Right lobe of liver (tissue), 6 donors: Measurements from ENCODE around the gene COLEC11. TPM values are rescaled to one million over a fixed set of nuclear protein-coding genes. Genes with fewer than 3 reads are reported as not detected.
A peak's percentile ranks its signal among the peaks of the same experiment; 100 is the strongest.
"Not testable (repeated sequence)": the region's sequence is repeated elsewhere in the genome, so short reads cannot be mapped to it uniquely, and the experiment has no call there.

Experiments
- ATAC-seq, 4 donors: fragments of 200-7000 bp; cut with Tn5 transposase; one replicate each; pipeline ENCODE4 v1.9.1; 2020; ENCODE audit warnings: mild to moderate bottlenecking in 4 of 4, moderate library complexity in 4 of 4
- DNase-seq, 3 donors: peaks; one replicate each; pipeline ENCODE4 v3.0.0-alpha.2; 2020
- H3K27ac ChIP-seq, 3 donors: fragments of 200-600 bp; one replicate each; pipeline ENCODE4 v1.8.0; 2022
- H3K27me3 ChIP-seq, 2 donors: fragments of 200-600 bp; one replicate each; pipeline ENCODE4 v1.8.0; 2022
- H3K36me3 ChIP-seq, 4 donors: fragments of 200-600 bp; sonication (generic) in 1 of 4; one replicate each; pipeline versions ENCODE4 v1.5.1 to v1.8.0; 2017 to 2022; ENCODE audit warnings: control low read depth in 1 of 4
- H3K4me1 ChIP-seq, 4 donors: fragments of 200-600 bp; sonication (generic) in 1 of 4; one replicate each; pipeline versions ENCODE4 v1.5.1 to v1.8.0; 2017 to 2022; ENCODE audit warnings: control low read depth in 1 of 4
- H3K4me3 ChIP-seq, 3 donors: fragments of 200-600 bp; one replicate each; pipeline ENCODE4 v1.8.0; 2022
- H3K9me3 ChIP-seq, 4 donors: fragments of 200-600 bp; sonication (generic) in 1 of 4; one replicate each; pipeline versions ENCODE4 v1.5.1 to v1.8.0; 2017 to 2022; ENCODE audit warnings: control low read depth in 1 of 4
- POLR2A ChIP-seq: fragments of 450-650 bp; IDR thresholded peaks from one replicate; pipeline ENCODE4 v1.6.1; 2017; ENCODE audit warnings: antibody characterized with exemption, mild to moderate bottlenecking
- WGBS: methylation state at CpG from one replicate; pipeline ENCODE4 v1.1.6; 2018; ENCODE audit warnings: low coverage, low lambda C conversion rate; ENCODE audit not compliant: insufficient coverage; ENCODE audit errors: missing lambda C conversion rate; 5-methylcytosine and 5-hydroxymethylcytosine counted together
- intact Hi-C, 2 donors: fragments of 100-400 bp; cut with DNase I; formaldehyde crosslinking; loops; one replicate each; pipeline versions ENCODE4 v1.11.2 to v1.14.1; 2022
- total RNA-seq, 6 experiments: library from RNA; depleted of rRNA in 2 of 6; stranded (reverse); fragments of >200 nt in 2 of 6; fragmentation: NEBNext Ultra II Directional in 3 of 6; extraction: Animal tissue kit (Norgen Biotek cat#: 25700) in 3 of 6; gene quantifications; one replicate each; pipeline versions ENCODE4 v1.1.0 to v1.2.4, GENCODE V29; 2016 to 2023
- TF ChIP-seq, protein P1 (sequence below), 4 donors: fragments of 200-600 bp in 3 of 4; fragments of 450-650 bp in 1 of 4; IDR thresholded peaks; one replicate each; pipeline versions ENCODE4 v1.5.1 to v1.8.0; 2016 to 2022; ENCODE audit warnings: antibody characterized with exemption in 4 of 4, mild to moderate bottlenecking in 2 of 4
- donor health status: DM: no; HTN: yes; CAD: no.
- donor health status: DM: no; HTN: no; CAD: no.
- donor health status: DM: no; HTN: no; CAD: no.
- donor health status: DM: no; HTN: yes; CAD: no.
- donor health status: DM: no; HTN: yes; CAD: no.

The COLEC11 gene
- total RNA-seq, 6 experiments from 2014 or later, result 25.2 to 58.6 (median 41.1) TPM

GRCh38 chr2:3575534-3576262, 19.2 kb upstream of the COLEC11 start:
- Histone ChIP-seq H3K27me3 (no peaks in the 10 kb centered on the region), H3K4me1 (peaks cover 0 to 42% (median 10%) of the 10 kb centered on the region in 4 donors), H3K4me3 (peak overlapping the region; percentile 86 to 88 (median 87)), H3K9me3 (no peaks in the 10 kb centered on the region), H3K36me3 (peaks cover 6 to 42% (median 12%) of the 10 kb centered on the region in 4 donors), H3K27ac (peak overlapping the region; percentile 50 to 85 (median 57))
- no peak for TF ChIP-seq POLR2A
- DNase-seq (no peak), ATAC-seq (peak; percentile 14 to 32 (median 20))
- WGBS, result 5% methylated on average over 18 of the region's 54 CpGs
- intact Hi-C loops, result no loop called here

GRCh38 chr2:3576263-3576630, 18.7 kb upstream of the COLEC11 start:
- DNase-seq, H3K9me3 ChIP-seq, ATAC-seq, intact Hi-C loops, H3K27me3 ChIP-seq: not testable (repeated sequence)
- 61% methylated on average over 10 of the region's 10 CpGs for WGBS
- Histone ChIP-seq H3K4me3 (peak overlapping the region; percentile 86 to 88 (median 87)), H3K27ac (peak overlapping the region in 2 of 3 donors; percentile 50 to 85), H3K4me1 (peaks cover 0 to 42% (median 10%) of the 10 kb centered on the region in 4 donors), H3K36me3 (peaks cover 6 to 47% (median 15%) of the 10 kb centered on the region in 4 donors)

GRCh38 chr2:3578987-3579386, 15.9 kb upstream of the COLEC11 start:
- peaks cover 6 to 65% (median 18%) of the 10 kb centered on the region in 4 donors for H3K36me3 ChIP-seq
- ATAC-seq (no peak), DNase-seq (no peak)
- TF ChIP-seq, protein P1, sequence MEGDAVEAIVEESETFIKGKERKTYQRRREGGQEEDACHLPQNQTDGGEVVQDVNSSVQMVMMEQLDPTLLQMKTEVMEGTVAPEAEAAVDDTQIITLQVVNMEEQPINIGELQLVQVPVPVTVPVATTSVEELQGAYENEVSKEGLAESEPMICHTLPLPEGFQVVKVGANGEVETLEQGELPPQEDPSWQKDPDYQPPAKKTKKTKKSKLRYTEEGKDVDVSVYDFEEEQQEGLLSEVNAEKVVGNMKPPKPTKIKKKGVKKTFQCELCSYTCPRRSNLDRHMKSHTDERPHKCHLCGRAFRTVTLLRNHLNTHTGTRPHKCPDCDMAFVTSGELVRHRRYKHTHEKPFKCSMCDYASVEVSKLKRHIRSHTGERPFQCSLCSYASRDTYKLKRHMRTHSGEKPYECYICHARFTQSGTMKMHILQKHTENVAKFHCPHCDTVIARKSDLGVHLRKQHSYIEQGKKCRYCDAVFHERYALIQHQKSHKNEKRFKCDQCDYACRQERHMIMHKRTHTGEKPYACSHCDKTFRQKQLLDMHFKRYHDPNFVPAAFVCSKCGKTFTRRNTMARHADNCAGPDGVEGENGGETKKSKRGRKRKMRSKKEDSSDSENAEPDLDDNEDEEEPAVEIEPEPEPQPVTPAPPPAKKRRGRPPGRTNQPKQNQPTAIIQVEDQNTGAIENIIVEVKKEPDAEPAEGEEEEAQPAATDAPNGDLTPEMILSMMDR (IDR thresholded peaks at IDR 0.05), result no peak
- TF ChIP-seq POLR2A, result no peak
- no peaks in the 10 kb centered on the region for H3K27me3 ChIP-seq
- no peaks in the 10 kb centered on the region for H3K9me3 ChIP-seq
- no peak overlapping the region for H3K4me3 ChIP-seq
- H3K27ac ChIP-seq, result no peak overlapping the region
- peaks cover 0 to 42% (median 10%) of the 10 kb centered on the region in 4 donors for H3K4me1 ChIP-seq
- WGBS, result 72% methylated on average over 5 of the region's 5 CpGs
- intact Hi-C loops, result no loop called here

DNA sequence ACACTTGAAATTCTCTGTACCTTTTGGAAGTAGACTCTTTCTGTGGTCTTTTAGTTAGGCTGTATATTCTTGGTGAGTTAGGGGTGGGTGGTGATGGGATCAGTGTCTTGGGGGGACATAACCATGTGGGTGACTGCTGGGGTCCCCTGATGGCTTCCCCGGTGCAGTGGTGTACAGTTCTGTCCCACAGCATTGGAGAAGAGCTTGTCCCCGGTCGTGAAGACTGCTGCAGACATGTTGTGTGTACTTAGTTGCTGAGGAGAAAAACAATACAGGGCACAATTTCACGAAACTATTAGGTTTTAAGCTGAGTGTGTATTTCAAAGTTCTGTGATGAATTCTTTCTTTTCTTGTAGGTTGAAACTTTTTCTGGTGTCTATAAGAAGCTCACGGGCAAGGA, 14.5 kb upstream of the COLEC11 start:
- peaks cover 0 to 39% (median 15%) of the 10 kb centered on the region in 4 donors for H3K4me1 ChIP-seq
- H3K27ac ChIP-seq, result no peak overlapping the region
- intact Hi-C loops, result no loop called here
- TF ChIP-seq POLR2A, result no peak
- TF ChIP-seq, protein P1 (IDR thresholded peaks at IDR 0.05), result no peak
- ATAC-seq (no peak), DNase-seq (no peak)
- H3K9me3 ChIP-seq, result no peaks in the 10 kb centered on the region
- H3K4me3 ChIP-seq, result no peak overlapping the region
- no peaks in the 10 kb centered on the region for H3K27me3 ChIP-seq
- 70% methylated on average over 5 of the region's 5 CpGs for WGBS
- H3K36me3 ChIP-seq, result peaks cover 6 to 65% (median 18%) of the 10 kb centered on the region in 4 donors

- no peak overlapping the region for H3K4me3 ChIP-seq
- H3K9me3 ChIP-seq, result no peaks in the 10 kb centered on the region
- H3K27me3 ChIP-seq, result no peaks in the 10 kb centered on the region
- intact Hi-C loops, result no loop called here
- no peak for TF ChIP-seq POLR2A
- TF ChIP-seq, protein P1 (IDR thresholded peaks at IDR 0.05), result no peak
- WGBS, result 89% methylated on average over 11 of the region's 13 CpGs
- H3K27ac ChIP-seq, result no peak overlapping the region
- ATAC-seq (no peak), DNase-seq (no peak)
- peaks cover 0 to 39% (median 15%) of the 10 kb centered on the region in 4 donors for H3K4me1 ChIP-seq
- peaks cover 4 to 63% (median 18%) of the 10 kb centered on the region in 4 donors for H3K36me3 ChIP-seq
Measured at GRCh38 chr2:3581367-3582262, 13.3 kb upstream of the COLEC11 start.
